Gastrocnemius medialis (tissue), 4 donors: ENCODE data around the gene TUB. TPM values are rescaled to one million over a fixed set of nuclear protein-coding genes. Genes with fewer than 3 reads are reported as not detected.
A peak's percentile ranks its signal among the peaks of the same experiment; 100 is the strongest.

Experiments
- ATAC-seq, 2 donors: fragments of 150-250 bp; one replicate each; pipeline ENCODE4 v1.9.1; 2016
- DNase-seq, 2 donors: peaks; one replicate each; pipeline ENCODE4 v3.0.0-alpha.2; 2019
- H3K27ac ChIP-seq, 4 donors: fragments of 200-600 bp; sonication (generic); 1 replicate in 1 of 4; 2 replicates in 3 of 4; pipeline ENCODE4 v1.5.1; 2016 to 2018; ENCODE audit warnings: mild to moderate bottlenecking in 2 of 4, moderate library complexity in 1 of 4
- H3K27me3 ChIP-seq, 3 donors: fragments of 200-600 bp; sonication (generic) in 2 of 3; 1 replicate in 1 of 3; 2 replicates in 2 of 3; pipeline versions ENCODE4 v1.5.1 to v1.6.0; 2016 to 2019; ENCODE audit warnings: mild to moderate bottlenecking in 1 of 3, moderate library complexity in 1 of 3
- H3K36me3 ChIP-seq, 2 donors: fragments of 200-600 bp; sonication (generic) in 1 of 2; one replicate each; pipeline ENCODE4 v1.5.1; 2017 to 2018
- H3K4me1 ChIP-seq, 2 donors: fragments of 200-600 bp; sonication (generic) in 1 of 2; one replicate each; pipeline ENCODE4 v1.5.1; 2016 to 2017; ENCODE audit warnings: mild to moderate bottlenecking in 2 of 2
- H3K4me3 ChIP-seq, 4 donors: fragments of 200-600 bp; sonication (generic) in 3 of 4; 1 replicate in 1 of 4; 2 replicates in 3 of 4; pipeline ENCODE4 v1.5.1; 2016 to 2019; ENCODE audit warnings: mild to moderate bottlenecking in 2 of 4
- H3K9me3 ChIP-seq, 3 donors: fragments of 200-600 bp; sonication (generic) in 2 of 3; 1 replicate in 1 of 3; 2 replicates in 2 of 3; pipeline ENCODE4 v1.5.1; 2016 to 2019
- POLR2A ChIP-seq, 2 donors: fragments of 450-650 bp; IDR thresholded peaks; one replicate each; pipeline ENCODE4 v1.6.1; 2017; ENCODE audit warnings: antibody characterized with exemption in 2 of 2, mild to moderate bottlenecking in 2 of 2, moderate library complexity in 2 of 2
- in situ Hi-C, 4 donors: fragments of 200-750 bp; cut with MboI; loops; one replicate each; pipeline versions ENCODE4 v1.15.0 to v1.8.0; 2017; ENCODE audit warnings: low sequenced_read_pairs in 4 of 4
- intact Hi-C: fragments of 100-400 bp; cut with DNase I; formaldehyde crosslinking; loops from one replicate; pipeline ENCODE4 v1.15.1; 2023; ENCODE audit warnings: low total_unique reads
- total RNA-seq, 4 donors: library from RNA; depleted of rRNA; stranded (reverse); fragments of >200 nt; gene quantifications; one replicate each; pipeline versions ENCODE4 v1.1.0 to v1.2.3, GENCODE V29; 2016
- TF ChIP-seq, protein P1 (sequence below), 5 experiments: fragments of 450-650 bp in 3 of 5; fragments of 200-600 bp in 2 of 5; sonication (generic) in 2 of 5; IDR thresholded peaks in 4 of 5; conservative IDR thresholded peaks in 1 of 5; 1 replicate in 4 of 5; 2 replicates in 1 of 5; pipeline ENCODE4 v1.5.1; 2016 to 2019; ENCODE audit warnings: antibody characterized with exemption in 5 of 5, mild to moderate bottlenecking in 3 of 5, moderate library complexity in 3 of 5

TUB gene
- total RNA-seq, 4 donors from 2014 or later = 0.71 to 1.2 (median 1.1) TPM

DNA sequence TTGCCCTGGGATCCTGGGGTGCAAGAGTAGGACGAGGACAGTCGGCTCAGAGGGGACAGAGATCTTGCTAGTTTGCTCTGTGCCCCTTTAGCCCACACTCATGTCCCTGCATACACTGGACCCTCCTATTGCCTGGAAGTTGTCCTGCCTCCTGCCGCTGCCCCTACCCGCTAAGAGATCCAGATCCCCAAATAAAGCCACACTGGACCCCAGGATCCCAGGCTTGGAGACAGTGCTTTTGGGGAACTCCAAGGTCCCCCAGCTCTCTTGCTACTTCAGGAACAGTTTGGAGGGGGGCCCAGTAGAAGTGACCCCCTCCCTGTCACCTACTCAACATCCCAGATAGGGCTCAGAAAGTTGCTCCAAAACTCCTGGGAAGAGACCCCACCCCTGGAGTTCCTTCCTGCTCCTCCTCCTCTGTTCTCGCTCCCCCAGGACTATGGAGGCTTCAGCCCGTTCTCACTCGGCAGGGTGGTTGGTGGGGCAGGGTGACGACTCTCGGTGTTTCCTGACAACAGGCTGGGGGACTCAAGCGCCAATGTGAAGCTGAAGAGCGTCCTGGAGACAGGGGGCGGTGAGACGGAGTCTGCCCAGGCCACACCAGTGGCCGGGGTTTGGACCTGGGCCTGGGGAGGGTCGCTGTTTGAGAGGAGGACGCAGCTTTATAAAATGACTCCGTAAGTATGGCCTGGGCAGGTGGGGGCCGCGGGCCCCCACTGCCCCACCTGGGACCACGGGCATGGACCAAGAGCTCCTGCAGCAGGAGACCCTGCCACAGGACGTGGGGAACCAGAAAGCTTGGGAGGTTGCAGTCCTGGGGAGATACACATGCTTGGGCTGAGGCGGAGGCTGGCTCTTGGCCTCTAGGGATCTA lies 19.2 kb upstream of the TUB start:
- in situ Hi-C loops = no loop called here
- Histone ChIP-seq H3K27me3 (no peaks in the 10 kb centered on the region), H3K4me3 (no peak overlapping the region), H3K9me3 (no peaks in the 10 kb centered on the region), H3K27ac (no peak overlapping the region), H3K36me3 (no peaks in the 10 kb centered on the region), H3K4me1 (peaks cover 0 to 18% of the 10 kb centered on the region in 2 donors)
- TF ChIP-seq, protein P1, sequence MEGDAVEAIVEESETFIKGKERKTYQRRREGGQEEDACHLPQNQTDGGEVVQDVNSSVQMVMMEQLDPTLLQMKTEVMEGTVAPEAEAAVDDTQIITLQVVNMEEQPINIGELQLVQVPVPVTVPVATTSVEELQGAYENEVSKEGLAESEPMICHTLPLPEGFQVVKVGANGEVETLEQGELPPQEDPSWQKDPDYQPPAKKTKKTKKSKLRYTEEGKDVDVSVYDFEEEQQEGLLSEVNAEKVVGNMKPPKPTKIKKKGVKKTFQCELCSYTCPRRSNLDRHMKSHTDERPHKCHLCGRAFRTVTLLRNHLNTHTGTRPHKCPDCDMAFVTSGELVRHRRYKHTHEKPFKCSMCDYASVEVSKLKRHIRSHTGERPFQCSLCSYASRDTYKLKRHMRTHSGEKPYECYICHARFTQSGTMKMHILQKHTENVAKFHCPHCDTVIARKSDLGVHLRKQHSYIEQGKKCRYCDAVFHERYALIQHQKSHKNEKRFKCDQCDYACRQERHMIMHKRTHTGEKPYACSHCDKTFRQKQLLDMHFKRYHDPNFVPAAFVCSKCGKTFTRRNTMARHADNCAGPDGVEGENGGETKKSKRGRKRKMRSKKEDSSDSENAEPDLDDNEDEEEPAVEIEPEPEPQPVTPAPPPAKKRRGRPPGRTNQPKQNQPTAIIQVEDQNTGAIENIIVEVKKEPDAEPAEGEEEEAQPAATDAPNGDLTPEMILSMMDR (IDR thresholded peaks at IDR 0.05 in 4 of 5, conservative IDR thresholded peaks at IDR 0.05 in 1 of 5) = no peak
- TF ChIP-seq POLR2A (IDR thresholded peaks at IDR 0.05) = no peak
- intact Hi-C loops = no loop called here
- no peak for DNase-seq
- ATAC-seq = no peak

DNA sequence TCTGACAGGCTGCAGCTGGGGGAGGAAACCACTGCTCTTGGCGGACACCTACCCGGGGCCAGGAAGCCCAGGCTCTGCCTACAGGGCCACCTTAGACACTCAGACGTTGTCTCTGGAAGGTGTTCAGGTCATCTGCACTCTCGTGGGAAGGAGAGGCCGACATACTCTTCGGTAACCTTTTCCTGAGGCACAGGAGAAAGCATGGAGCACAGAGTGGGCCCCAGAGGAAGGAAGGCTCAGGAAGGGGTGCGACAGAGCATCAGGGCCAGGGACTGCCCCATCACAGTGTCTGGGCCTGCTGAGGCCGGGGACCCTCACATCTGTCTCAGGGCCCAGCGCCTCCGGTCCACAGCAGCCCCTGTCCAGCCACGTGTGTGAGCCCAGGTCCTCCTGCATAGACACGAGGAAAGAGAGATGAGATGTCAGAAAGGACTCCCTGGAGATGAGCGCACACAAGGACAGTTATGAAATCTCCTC lies 18.2 kb upstream of the TUB start:
- DNase-seq (no peak), ATAC-seq (peak in 1 of 2 donors; percentile 51)
- H3K9me3 ChIP-seq = no peaks in the 10 kb centered on the region
- in situ Hi-C loops (no loop called here), intact Hi-C loops (no loop called here)
- peak overlapping the region; percentile 27 to 63 (median 43) for H3K27ac ChIP-seq
- TF ChIP-seq, protein P1 (IDR thresholded peaks at IDR 0.05 in 4 of 5, conservative IDR thresholded peaks at IDR 0.05 in 1 of 5) = no peak
- TF ChIP-seq POLR2A (IDR thresholded peaks at IDR 0.05) = no peak
- no peaks in the 10 kb centered on the region for H3K27me3 ChIP-seq
- no peaks in the 10 kb centered on the region for H3K36me3 ChIP-seq
- peaks cover 0 to 18% of the 10 kb centered on the region in 2 donors for H3K4me1 ChIP-seq
- no peak overlapping the region for H3K4me3 ChIP-seq

DNA sequence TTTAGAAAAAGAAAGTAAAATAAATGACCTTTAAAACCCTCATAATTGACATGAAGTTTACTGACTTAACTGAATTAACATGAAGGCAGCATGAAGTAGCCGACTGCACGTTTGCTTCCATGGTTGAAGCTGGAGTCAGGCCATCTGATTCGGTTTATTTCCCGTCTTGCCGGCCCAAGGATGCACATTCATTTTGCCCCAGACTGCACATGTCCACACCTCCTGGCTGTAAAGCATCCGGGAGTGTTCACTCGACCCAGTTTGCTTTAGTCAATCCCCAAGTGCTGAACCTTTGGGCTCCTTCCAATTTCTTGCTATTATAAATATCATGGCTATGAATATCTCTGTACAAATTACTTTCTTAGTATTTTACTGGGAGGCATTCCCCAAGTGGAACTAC lies 17.7 kb upstream of the TUB start:
- TF ChIP-seq, protein P1 (IDR thresholded peaks at IDR 0.05 in 4 of 5, conservative IDR thresholded peaks at IDR 0.05 in 1 of 5) = no peak
- TF ChIP-seq POLR2A (IDR thresholded peaks at IDR 0.05) = no peak
- Histone ChIP-seq H3K4me1 (peaks cover 0 to 21% of the 10 kb centered on the region in 2 donors), H3K9me3 (no peaks in the 10 kb centered on the region), H3K27ac (peak overlapping the region; percentile 27 to 63 (median 42)), H3K27me3 (no peaks in the 10 kb centered on the region), H3K36me3 (no peaks in the 10 kb centered on the region), H3K4me3 (no peak overlapping the region)
- ATAC-seq = peak; percentile 61 to 75
- DNase-seq = peak; percentile 37
- intact Hi-C loops (no loop called here), in situ Hi-C loops (no loop called here)

DNA sequence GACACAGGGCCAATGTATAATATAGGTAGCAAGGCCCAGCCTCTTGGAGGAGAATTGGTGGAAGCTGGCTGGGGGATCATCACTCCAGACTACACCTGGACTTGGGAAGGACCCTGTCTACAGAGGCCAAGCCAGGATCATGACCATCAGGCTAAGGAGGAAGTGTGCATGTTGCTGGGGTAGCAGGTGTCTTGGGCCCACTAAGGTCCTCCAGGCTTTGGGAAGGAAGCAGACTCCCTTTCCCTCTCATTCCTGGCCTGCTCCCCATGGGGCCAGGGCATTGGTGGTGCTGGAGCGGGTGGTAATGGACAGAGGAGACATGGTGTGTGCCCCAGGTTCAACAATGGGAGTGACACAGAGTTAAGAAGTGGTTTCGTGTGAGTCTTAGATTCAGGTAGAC lies 16.0 kb upstream of the TUB start:
- in situ Hi-C loops = no loop called here
- Histone ChIP-seq H3K9me3 (no peaks in the 10 kb centered on the region), H3K36me3 (no peaks in the 10 kb centered on the region), H3K27ac (no peak overlapping the region), H3K4me1 (peaks cover 15 to 31% of the 10 kb centered on the region in 2 donors), H3K27me3 (no peaks in the 10 kb centered on the region), H3K4me3 (no peak overlapping the region)
- ATAC-seq = no peak
- DNase-seq = no peak
- TF ChIP-seq, protein P1 (IDR thresholded peaks at IDR 0.05 in 4 of 5, conservative IDR thresholded peaks at IDR 0.05 in 1 of 5) = no peak
- no peak for TF ChIP-seq POLR2A (IDR thresholded peaks at IDR 0.05)
- intact Hi-C loops = no loop called here
